ENCODE data around the gene MYOCOS. TPM values are rescaled to one million over a fixed set of nuclear protein-coding genes. Genes with fewer than 3 reads are reported as not detected.

The MYOCOS gene
- total RNA-seq, 2 donors from 2014 or later: not detected

DNA sequence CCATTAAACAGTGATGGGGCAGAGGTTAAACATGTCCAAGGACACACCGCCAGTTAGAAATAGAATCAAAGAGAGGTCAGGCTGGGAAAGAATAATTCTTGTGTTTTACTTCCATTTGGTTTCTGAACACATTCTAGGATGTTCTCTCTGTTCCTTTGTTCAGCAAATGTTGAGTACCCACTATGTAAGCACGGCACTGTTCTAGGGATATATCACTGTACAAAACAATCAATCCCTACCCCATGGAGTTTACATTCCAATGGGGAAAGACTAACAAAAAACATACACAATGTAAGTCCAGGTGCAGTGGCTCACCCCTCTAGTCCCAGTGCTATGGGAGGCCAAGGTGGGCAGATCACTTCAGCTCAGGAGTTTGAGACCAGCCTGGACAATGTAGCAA, 6.2 kb downstream of the MYOCOS start:
- 94 to 100% methylated on average over 2 of the region's 2 CpGs for WGBS, 2 experiments (ENCODE audit: insufficient coverage in 1 of 2, insufficient read length in 1 of 2)
- Histone ChIP-seq H3K27ac (ENCODE audit: low read depth, low read length) (no peak overlapping the region), H3K4me1 (ENCODE audit: control insufficient read depth, insufficient read depth, low read length) (no peaks in the 10 kb centered on the region), H3K4me3 (ENCODE audit: low read length) (no peak overlapping the region), H3K9me3 (ENCODE audit: control insufficient read depth, low read length) (peaks cover 5% of the 10 kb centered on the region), H3K9ac (ENCODE audit: extremely low read depth, low read length, poor library complexity, severe bottlenecking) (no peak overlapping the region), H3K36me3 (ENCODE audit: control insufficient read depth, insufficient read depth, low read length) (no peaks in the 10 kb centered on the region), H3K27me3 (ENCODE audit: control insufficient read depth, insufficient read depth, low read length, poor library complexity, severe bottlenecking) (no peaks in the 10 kb centered on the region)
- Mint-ChIP-seq H3K4me1 (no peaks in the 10 kb centered on the region), H3K27me3 (ENCODE audit: insufficient read depth) (no peaks in the 10 kb centered on the region), H3K4me3 (no peak overlapping the region), H3K36me3 (ENCODE audit: low read depth) (no peaks in the 10 kb centered on the region), H3K27ac (no peak overlapping the region), H3K9me3 (peaks cover 3% of the 10 kb centered on the region)
- TF ChIP-seq, protein P1, sequence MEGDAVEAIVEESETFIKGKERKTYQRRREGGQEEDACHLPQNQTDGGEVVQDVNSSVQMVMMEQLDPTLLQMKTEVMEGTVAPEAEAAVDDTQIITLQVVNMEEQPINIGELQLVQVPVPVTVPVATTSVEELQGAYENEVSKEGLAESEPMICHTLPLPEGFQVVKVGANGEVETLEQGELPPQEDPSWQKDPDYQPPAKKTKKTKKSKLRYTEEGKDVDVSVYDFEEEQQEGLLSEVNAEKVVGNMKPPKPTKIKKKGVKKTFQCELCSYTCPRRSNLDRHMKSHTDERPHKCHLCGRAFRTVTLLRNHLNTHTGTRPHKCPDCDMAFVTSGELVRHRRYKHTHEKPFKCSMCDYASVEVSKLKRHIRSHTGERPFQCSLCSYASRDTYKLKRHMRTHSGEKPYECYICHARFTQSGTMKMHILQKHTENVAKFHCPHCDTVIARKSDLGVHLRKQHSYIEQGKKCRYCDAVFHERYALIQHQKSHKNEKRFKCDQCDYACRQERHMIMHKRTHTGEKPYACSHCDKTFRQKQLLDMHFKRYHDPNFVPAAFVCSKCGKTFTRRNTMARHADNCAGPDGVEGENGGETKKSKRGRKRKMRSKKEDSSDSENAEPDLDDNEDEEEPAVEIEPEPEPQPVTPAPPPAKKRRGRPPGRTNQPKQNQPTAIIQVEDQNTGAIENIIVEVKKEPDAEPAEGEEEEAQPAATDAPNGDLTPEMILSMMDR (conservative IDR thresholded peaks at IDR 0.05): no peak
- DNase-seq: no peak

DNA sequence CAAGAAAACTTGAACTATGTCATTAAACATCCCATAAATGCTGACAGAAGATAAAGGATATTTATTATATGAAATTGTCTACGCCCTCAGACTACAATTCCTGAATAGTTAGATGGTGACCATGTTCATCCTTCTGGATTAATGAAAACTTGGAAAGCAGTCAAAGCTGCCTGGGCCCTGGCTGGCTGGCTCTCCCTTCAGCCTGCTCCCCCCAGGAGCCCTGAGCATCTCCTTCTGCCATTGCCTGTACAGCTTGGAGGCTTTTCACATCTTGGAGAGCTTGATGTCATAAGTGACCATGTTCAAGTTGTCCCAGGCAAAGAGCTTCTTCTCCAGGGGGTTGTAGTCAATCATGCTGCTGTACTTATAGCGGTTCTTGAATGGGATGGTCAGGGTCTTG, 13.6 kb downstream of the MYOCOS start:
- no peak overlapping the region for H3K4me3 Mint-ChIP-seq
- TF ChIP-seq, protein P1 (conservative IDR thresholded peaks at IDR 0.05): no peak
- no peaks in the 10 kb centered on the region for H3K36me3 ChIP-seq (ENCODE audit: control insufficient read depth, insufficient read depth, low read length)
- peaks cover 5% of the 10 kb centered on the region for H3K9me3 ChIP-seq (ENCODE audit: control insufficient read depth, low read length)
- no peak overlapping the region for H3K4me3 ChIP-seq (ENCODE audit: low read length)
- no peaks in the 10 kb centered on the region for H3K4me1 ChIP-seq (ENCODE audit: control insufficient read depth, insufficient read depth, low read length)
- H3K27me3 ChIP-seq (ENCODE audit: control insufficient read depth, insufficient read depth, low read length, poor library complexity, severe bottlenecking): no peaks in the 10 kb centered on the region
- H3K27ac ChIP-seq (ENCODE audit: low read depth, low read length): no peak overlapping the region
- 94 to 100% methylated on average over 1 to 2 of the region's 2 CpGs for WGBS, 2 experiments (ENCODE audit: insufficient coverage in 1 of 2, insufficient read length in 1 of 2)
- peaks cover 3% of the 10 kb centered on the region for H3K9me3 Mint-ChIP-seq
- H3K9ac ChIP-seq (ENCODE audit: extremely low read depth, low read length, poor library complexity, severe bottlenecking): no peak overlapping the region
- no peaks in the 10 kb centered on the region for H3K27me3 Mint-ChIP-seq (ENCODE audit: insufficient read depth)
- no peaks in the 10 kb centered on the region for H3K4me1 Mint-ChIP-seq
- no peak for DNase-seq
- H3K36me3 Mint-ChIP-seq (ENCODE audit: low read depth): no peaks in the 10 kb centered on the region
- no peak overlapping the region for H3K27ac Mint-ChIP-seq

DNA sequence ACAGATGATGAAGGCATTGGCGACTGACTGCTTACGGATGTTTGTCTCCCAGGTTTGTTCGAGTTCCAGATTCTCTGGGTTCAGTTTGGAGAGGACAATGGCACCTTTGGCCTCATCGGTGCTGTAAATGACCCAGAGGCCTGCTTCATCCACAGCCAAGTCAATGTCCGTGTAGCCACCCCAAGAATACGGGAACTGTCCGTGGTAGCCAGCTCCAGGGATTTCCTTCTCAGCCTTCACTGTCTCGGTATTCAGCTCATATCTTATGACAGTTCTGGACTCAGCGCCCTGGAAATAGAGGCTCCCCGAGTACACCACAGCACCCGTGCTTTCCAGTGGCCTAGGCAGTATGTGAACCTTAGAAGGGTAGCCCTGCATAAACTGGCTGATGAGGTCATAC, 14.1 kb downstream of the MYOCOS start:
- H3K27ac ChIP-seq (ENCODE audit: low read depth, low read length): no peak overlapping the region
- H3K36me3 Mint-ChIP-seq (ENCODE audit: low read depth): no peaks in the 10 kb centered on the region
- TF ChIP-seq, protein P1 (conservative IDR thresholded peaks at IDR 0.05): no peak
- no peak overlapping the region for H3K4me3 ChIP-seq (ENCODE audit: low read length)
- H3K4me3 Mint-ChIP-seq: no peak overlapping the region
- H3K4me1 ChIP-seq (ENCODE audit: control insufficient read depth, insufficient read depth, low read length): no peaks in the 10 kb centered on the region
- H3K9me3 ChIP-seq (ENCODE audit: control insufficient read depth, low read length): peaks cover 5% of the 10 kb centered on the region
- H3K9ac ChIP-seq (ENCODE audit: extremely low read depth, low read length, poor library complexity, severe bottlenecking): no peak overlapping the region
- H3K27me3 Mint-ChIP-seq (ENCODE audit: insufficient read depth): no peaks in the 10 kb centered on the region
- 86 to 95% methylated on average over 7 to 11 of the region's 11 CpGs for WGBS, 2 experiments (ENCODE audit: insufficient coverage in 1 of 2, insufficient read length in 1 of 2)
- DNase-seq: peak; percentile 68
- H3K9me3 Mint-ChIP-seq: peaks cover 3% of the 10 kb centered on the region
- H3K4me1 Mint-ChIP-seq: peaks cover 1% of the 10 kb centered on the region
- no peaks in the 10 kb centered on the region for H3K27me3 ChIP-seq (ENCODE audit: control insufficient read depth, insufficient read depth, low read length, poor library complexity, severe bottlenecking)
- no peaks in the 10 kb centered on the region for H3K36me3 ChIP-seq (ENCODE audit: control insufficient read depth, insufficient read depth, low read length)
- H3K27ac Mint-ChIP-seq: no peak overlapping the region
